Measurements from ENCODE around the gene CREBZF. TPM values are rescaled to one million over a fixed set of nuclear protein-coding genes. Genes with fewer than 3 reads are reported as not detected.

The CREBZF gene
- total and polyA plus RNA-seq, 9 of the 15 experiments (the other 6 are each of a cell fraction or from before 2014, with no cell fraction given): 7.2 to 70.2 (median 40.5) TPM

GRCh38 chr11:85651118-85651517 is 13.8 kb downstream of the CREBZF start:
- POLR2A ChIA-PET: interaction anchor here (0.5 to 7.8 kb wide), 3 partner anchors 9 to 107 kb away, joined by 3 to 145 read pairs (median 36); partner anchors contain the start of gene CREBZF
- TF ChIP-seq RBBP5 (IDR thresholded peaks at IDR 0.05; ENCODE audit: borderline replicate concordance, insufficient read depth, low read length, poor library complexity, severe bottlenecking): no peak
- TF ChIP-seq SUPT5H (IDR thresholded peaks at IDR 0.05): peak; percentile 11; the same call in 1 of the 2 replicates

GRCh38 chr11:85647604-85648299 is 17.2 kb downstream of the CREBZF start, which contains the start of gene TMEM126A:
TMEM126A (plus strand) TSS chr11:85647967; CDS start chr11:85650256, 2,289 bp downstream.
- Histone ChIP-seq H3K36me3 (ENCODE audit: control insufficient read depth, insufficient read depth, low read length) (peaks cover 11% of the 10 kb centered on the region), H3K4me1 (replicated peaks in 1 of 2; ENCODE audit: control insufficient read depth in 2 of 2, insufficient read depth in 2 of 2, low read length in 2 of 2) (peaks cover 6 to 10% of the 10 kb centered on the region in 2 experiments; a peak in 3 of 5 replicates), H3K9me1 (ENCODE audit: control insufficient read depth, insufficient read depth, low read length) (no peaks in the 10 kb centered on the region), H3K79me2 (ENCODE audit: control insufficient read depth, insufficient read depth, low read length) (peaks cover 33% of the 10 kb centered on the region), H3K9ac (ENCODE audit: insufficient read depth in 1 of 2, low read depth in 2 of 2, low read length in 2 of 2) (peak within 1 kb of the TSS; percentile 88 to 91), H3K4me3 (peak within 1 kb of the TSS; percentile 54), H3K4me2 (ENCODE audit: insufficient read depth, low read length) (peak within 1 kb of the TSS; percentile 92), H3K9me3 (replicated peaks; ENCODE audit: control insufficient read depth, insufficient read depth, low read depth, low read length) (no peaks in the 10 kb centered on the region), H3K27ac (ENCODE audit: extremely low read depth, low read depth, low read length) (peak within 1 kb of the TSS; percentile 88), H2AFZ (ENCODE audit: low read depth, low read length) (peak within 1 kb of the TSS; percentile 95), H3K27me3 (ENCODE audit: control insufficient read depth in 2 of 2, insufficient read depth in 2 of 2, low read length in 2 of 2) (no peaks in the 10 kb centered on the region), H4K20me1 (replicated peaks; ENCODE audit: control insufficient read depth, insufficient read depth, low read length) (no peaks in the 10 kb centered on the region)
- 1% methylated on average over 33 of the region's 33 CpGs for WGBS (ENCODE audit: insufficient coverage, low coverage, missing lambda C conversion rate)
- in situ Hi-C loops (cut with MboI): no loop called here
- ATAC-seq (peak; percentile 94), DNase-seq (ENCODE audit: extremely low read depth in 1 of 4, low spot score in 3 of 4) (peak; percentile 71 to 97 (median 82)), FAIRE-seq (peak; percentile 95)
- BruUV-seq (replicated peaks): no TSS peak
- intact Hi-C loops (cut with micrococcal nuclease): loop anchor here (2.0 kb wide), 1 partner anchor 15 kb away; no protein-coding TSS in a partner anchor
- POLR2A ChIA-PET: interaction anchor here (0.6 to 7.8 kb wide), 10 partner anchors 9 to 1261 kb away, joined by 3 to 145 read pairs (median 4); partner anchors contain the start of genes CCDC89, CREBZF, DLG2 and TMEM126B
- CTCF ChIA-PET (ENCODE audit: low intra/inter-chr PET ratio): no interaction called here
- TF ChIP-seq CXXC5 (CRISPR knock-in tag; IDR thresholded peaks at IDR 0.05): peak; percentile 73
- no peak for TF ChIP-seq GATAD2B (IDR thresholded peaks at IDR 0.05; ENCODE audit: borderline replicate concordance)
- peak; percentile 67; the same call in 1 of the 2 replicates for TF ChIP-seq ATF7 (IDR thresholded peaks at IDR 0.05)
- TF ChIP-seq POLR2AphosphoS2 (IDR thresholded peaks at IDR 0.05; ENCODE audit: low read length): peak; percentile 59; the same call in 1 of the 2 replicates
- peak; percentile 38 for TF ChIP-seq TEAD4 (IDR thresholded peaks at IDR 0.05; ENCODE audit: low read length)
- no peak for TF ChIP-seq TEAD4 (CRISPR knock-in tag; IDR thresholded peaks at IDR 0.05; ENCODE audit: borderline replicate concordance)
- TF ChIP-seq RNF2 (IDR thresholded peaks at IDR 0.05): peak; percentile 67; the same call in 1 of the 2 replicates
- TF ChIP-seq FOXA3 (CRISPR knock-in tag; conservative IDR thresholded peaks at IDR 0.05 in 1 of 2, IDR thresholded peaks at IDR 0.05 in 1 of 2): no peak
- TF ChIP-seq SP1 (CRISPR knock-in tag; IDR thresholded peaks at IDR 0.05): peak; percentile 86
- 0 out of 2 replicates have a peak, but pooled peaks have one; percentile 48 for TF ChIP-seq ZNF655 (CRISPR knock-in tag; IDR thresholded peaks at IDR 0.05)
- TF ChIP-seq DLX4 (CRISPR knock-in tag; IDR thresholded peaks at IDR 0.05): no peak

More at GRCh38 chr11:85651118-85651517, 13.8 kb downstream of the CREBZF start:
- Histone ChIP-seq H3K79me2 (ENCODE audit: control insufficient read depth, insufficient read depth, low read length) (peaks cover 52% of the 10 kb centered on the region), H3K27me3 (ENCODE audit: control insufficient read depth in 2 of 2, insufficient read depth in 2 of 2, low read length in 2 of 2) (no peaks in the 10 kb centered on the region), H3K27ac (ENCODE audit: extremely low read depth, low read depth, low read length) (no peak overlapping the region), H3K36me3 (ENCODE audit: control insufficient read depth, insufficient read depth, low read length) (peaks cover 36% of the 10 kb centered on the region), H4K20me1 (replicated peaks; ENCODE audit: control insufficient read depth, insufficient read depth, low read length) (peaks cover 4% of the 10 kb centered on the region; the same call in 1 of the 2 replicates), H3K4me3 (no peak overlapping the region), H3K9ac (ENCODE audit: insufficient read depth in 1 of 2, low read depth in 2 of 2, low read length in 2 of 2) (no peak overlapping the region), H2AFZ (ENCODE audit: low read depth, low read length) (no peak overlapping the region), H3K4me1 (replicated peaks in 1 of 2; ENCODE audit: control insufficient read depth in 2 of 2, insufficient read depth in 2 of 2, low read length in 2 of 2) (peaks cover 11 to 25% of the 10 kb centered on the region in 2 experiments), H3K4me2 (ENCODE audit: insufficient read depth, low read length) (no peak overlapping the region), H3K9me3 (replicated peaks; ENCODE audit: control insufficient read depth, insufficient read depth, low read depth, low read length) (no peaks in the 10 kb centered on the region), H3K9me1 (ENCODE audit: control insufficient read depth, insufficient read depth, low read length) (no peaks in the 10 kb centered on the region)
- ATAC-seq (no peak), FAIRE-seq (no peak), DNase-seq (ENCODE audit: extremely low read depth in 1 of 4, low spot score in 3 of 4) (no peak)
- intact Hi-C loops (cut with micrococcal nuclease): no loop called here
- in situ Hi-C loops (cut with MboI): no loop called here
- CTCF ChIA-PET (ENCODE audit: low intra/inter-chr PET ratio): no interaction called here
- BruUV-seq (replicated peaks): no TSS peak
- 79% methylated on average over 1 of the region's 1 CpG for WGBS (ENCODE audit: insufficient coverage, low coverage, missing lambda C conversion rate)

All from K562 (cell line).